ENCODE results near the gene PNMT.

DNA sequence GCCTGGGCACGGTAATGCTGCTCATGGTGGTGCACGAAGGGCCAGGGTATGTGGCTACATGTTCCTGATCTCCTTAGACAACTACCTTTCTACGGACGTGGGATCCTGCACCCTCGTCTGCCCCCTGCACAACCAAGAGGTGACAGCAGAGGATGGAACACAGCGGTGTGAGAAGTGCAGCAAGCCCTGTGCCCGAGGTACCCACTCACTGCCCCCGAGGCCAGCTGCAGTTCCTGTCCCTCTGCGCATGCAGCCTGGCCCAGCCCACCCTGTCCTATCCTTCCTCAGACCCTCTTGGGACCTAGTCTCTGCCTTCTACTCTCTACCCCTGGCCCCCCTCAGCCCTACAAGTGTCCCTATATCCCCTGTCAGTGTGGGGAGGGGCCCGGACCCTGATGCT lies 43.6 kb downstream of the PNMT start:
- TF ChIP-seq SP1 (IDR thresholded peaks at IDR 0.05) (no peak), FOXM1 (IDR thresholded peaks at IDR 0.05; ENCODE audit: borderline replicate concordance) (no peak)
